Stimulated activated CD8-positive, alpha-beta memory T cell treated with anti-CD3 and anti-CD28 coated beads, Interleukin-7, amount 100 ng/mL, for 48 hours (primary cell): ENCODE data around the gene CLNK.
A peak's percentile ranks its signal among the peaks of the same experiment; 100 is the strongest.
"Not testable (repeated sequence)": the region's sequence is repeated elsewhere in the genome, so short reads cannot be mapped to it uniquely, and the experiment has no call there.

ENCODE experiments used
- DNase-seq, 2 donors: peaks; one replicate each; pipeline ENCODE4 v3.0.0-alpha.2; 2020; ENCODE audit warnings: low read depth in 1 of 2; ENCODE audit errors: extremely low read depth in 1 of 2

Gene CLNK

GRCh38 chr4:10579648-10580047 is 104.9 kb downstream of the CLNK start:
- no peak for DNase-seq

GRCh38 chr4:10577508-10578426 is 106.8 kb downstream of the CLNK start:
- DNase-seq = no peak

- DNase-seq = no peak
Observed at GRCh38 chr4:10577018-10577417, 107.5 kb downstream of the CLNK start.

- no peak for DNase-seq
Observed at GRCh38 chr4:10576236-10576635, 108.3 kb downstream of the CLNK start.

GRCh38 chr4:10575414-10575813 is 109.2 kb downstream of the CLNK start:
- no peak for DNase-seq

- DNase-seq = not testable (repeated sequence)
Observed at GRCh38 chr4:10574553-10574952, 110.0 kb downstream of the CLNK start.

GRCh38 chr4:10571909-10572308 is 112.7 kb downstream of the CLNK start:
- DNase-seq = no peak

- no peak for DNase-seq
Observed at GRCh38 chr4:10569491-10569890, 115.1 kb downstream of the CLNK start.

GRCh38 chr4:10567766-10568165 is 116.8 kb downstream of the CLNK start:
- DNase-seq = no peak

GRCh38 chr4:10565166-10565780 is 119.3 kb downstream of the CLNK start:
- no peak for DNase-seq

GRCh38 chr4:10554694-10555093 is 129.9 kb downstream of the CLNK start:
- DNase-seq = peak in 1 of 2 donors; percentile 4

- no peak for DNase-seq
Observed at GRCh38 chr4:10554121-10554520, 130.4 kb downstream of the CLNK start.

- no peak for DNase-seq
Observed at GRCh38 chr4:10552591-10553280, 131.8 kb downstream of the CLNK start.

GRCh38 chr4:10535912-10536311 is 148.7 kb downstream of the CLNK start:
- DNase-seq = no peak

GRCh38 chr4:10534820-10535219 is 149.7 kb downstream of the CLNK start:
- no peak for DNase-seq

GRCh38 chr4:10532155-10532554 is 152.4 kb downstream of the CLNK start:
- DNase-seq = no peak

GRCh38 chr4:10530137-10530786 is 154.3 kb downstream of the CLNK start:
- no peak for DNase-seq

- DNase-seq = no peak
Observed at GRCh38 chr4:10529291-10530136, 155.1 kb downstream of the CLNK start.

GRCh38 chr4:10527438-10527837 is 157.1 kb downstream of the CLNK start:
- no peak for DNase-seq
